HEK293 (cell line): ENCODE results near the gene PLA2G4E.

Experiments used
- TCF7L2 ChIP-seq: IDR thresholded peaks from 2 replicates; pipeline ENCODE4 v1.6.1; 2011; ENCODE audit warnings: low read depth, mild to moderate bottlenecking, inconsistent platforms, low read length, moderate library complexity, borderline replicate concordance
- ZNF146 ChIP-seq: fragments of 450-650 bp; formaldehyde crosslinking; IDR thresholded peaks from 2 replicates; pipeline ENCODE4 v1.5.1; 2016; ENCODE audit warnings: missing biosample characterization, missing genetic modification characterization
- ZNF350 ChIP-seq: fragments of 450-650 bp; formaldehyde crosslinking; IDR thresholded peaks from 2 replicates; pipeline ENCODE4 v1.5.0; 2017; ENCODE audit warnings: missing biosample characterization, mild to moderate bottlenecking, missing genetic modification characterization
- ZNF558 ChIP-seq: fragments of 450-650 bp; formaldehyde crosslinking; IDR thresholded peaks from 2 replicates; pipeline ENCODE4 v1.5.1; 2016; ENCODE audit warnings: missing biosample characterization, missing genetic modification characterization
- TF ChIP-seq, protein P1 (sequence below): IDR thresholded peaks from 2 replicates; pipeline ENCODE4 v1.6.1; 2011; ENCODE audit warnings: mild to moderate bottlenecking, low read depth, low read length, borderline replicate concordance
- TF ChIP-seq, protein P2 (sequence below): fragments of 450-650 bp; formaldehyde crosslinking; IDR thresholded peaks from 2 replicates; pipeline ENCODE4 v1.5.1; 2016; ENCODE audit warnings: missing biosample characterization, missing genetic modification characterization
- TF ChIP-seq, protein P3 (sequence below): fragments of 450-650 bp; formaldehyde crosslinking; IDR thresholded peaks from 2 replicates; pipeline ENCODE4 v1.5.1; 2016; ENCODE audit warnings: missing biosample characterization, missing genetic modification characterization

DNA sequence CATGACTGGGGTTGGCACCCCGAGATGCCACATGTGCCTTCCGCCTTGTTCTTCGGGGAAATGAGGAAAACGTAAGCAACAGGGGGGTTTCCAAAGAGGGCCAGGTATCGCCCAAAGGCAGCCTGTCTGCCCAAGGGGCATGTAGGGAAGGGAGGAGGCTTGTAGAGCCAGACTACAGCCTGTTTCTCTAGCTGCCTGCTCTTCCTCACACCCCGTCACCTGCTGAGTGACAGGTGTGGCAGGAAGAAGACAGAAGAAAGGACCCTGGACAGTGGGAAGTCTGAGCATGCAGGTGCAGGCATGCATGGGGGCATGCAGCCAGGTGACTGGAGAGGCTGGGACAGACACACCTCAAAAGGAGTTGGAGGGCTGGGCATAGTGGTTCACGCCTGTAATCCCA, 9.8 kb downstream of the PLA2G4E start:
- no peak for TF ChIP-seq ZNF146 (tag by site-specific recombination)
- TF ChIP-seq, protein P1, sequence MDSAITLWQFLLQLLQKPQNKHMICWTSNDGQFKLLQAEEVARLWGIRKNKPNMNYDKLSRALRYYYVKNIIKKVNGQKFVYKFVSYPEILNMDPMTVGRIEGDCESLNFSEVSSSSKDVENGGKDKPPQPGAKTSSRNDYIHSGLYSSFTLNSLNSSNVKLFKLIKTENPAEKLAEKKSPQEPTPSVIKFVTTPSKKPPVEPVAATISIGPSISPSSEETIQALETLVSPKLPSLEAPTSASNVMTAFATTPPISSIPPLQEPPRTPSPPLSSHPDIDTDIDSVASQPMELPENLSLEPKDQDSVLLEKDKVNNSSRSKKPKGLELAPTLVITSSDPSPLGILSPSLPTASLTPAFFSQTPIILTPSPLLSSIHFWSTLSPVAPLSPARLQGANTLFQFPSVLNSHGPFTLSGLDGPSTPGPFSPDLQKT, result no peak
- TF ChIP-seq, protein P2, sequence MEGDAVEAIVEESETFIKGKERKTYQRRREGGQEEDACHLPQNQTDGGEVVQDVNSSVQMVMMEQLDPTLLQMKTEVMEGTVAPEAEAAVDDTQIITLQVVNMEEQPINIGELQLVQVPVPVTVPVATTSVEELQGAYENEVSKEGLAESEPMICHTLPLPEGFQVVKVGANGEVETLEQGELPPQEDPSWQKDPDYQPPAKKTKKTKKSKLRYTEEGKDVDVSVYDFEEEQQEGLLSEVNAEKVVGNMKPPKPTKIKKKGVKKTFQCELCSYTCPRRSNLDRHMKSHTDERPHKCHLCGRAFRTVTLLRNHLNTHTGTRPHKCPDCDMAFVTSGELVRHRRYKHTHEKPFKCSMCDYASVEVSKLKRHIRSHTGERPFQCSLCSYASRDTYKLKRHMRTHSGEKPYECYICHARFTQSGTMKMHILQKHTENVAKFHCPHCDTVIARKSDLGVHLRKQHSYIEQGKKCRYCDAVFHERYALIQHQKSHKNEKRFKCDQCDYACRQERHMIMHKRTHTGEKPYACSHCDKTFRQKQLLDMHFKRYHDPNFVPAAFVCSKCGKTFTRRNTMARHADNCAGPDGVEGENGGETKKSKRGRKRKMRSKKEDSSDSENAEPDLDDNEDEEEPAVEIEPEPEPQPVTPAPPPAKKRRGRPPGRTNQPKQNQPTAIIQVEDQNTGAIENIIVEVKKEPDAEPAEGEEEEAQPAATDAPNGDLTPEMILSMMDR (tag by site-specific recombination), result no peak
- TF ChIP-seq ZNF558 (tag by site-specific recombination), result no peak
- no peak for TF ChIP-seq TCF7L2
- TF ChIP-seq ZNF350 (tag by site-specific recombination), result no peak
- TF ChIP-seq, protein P3, sequence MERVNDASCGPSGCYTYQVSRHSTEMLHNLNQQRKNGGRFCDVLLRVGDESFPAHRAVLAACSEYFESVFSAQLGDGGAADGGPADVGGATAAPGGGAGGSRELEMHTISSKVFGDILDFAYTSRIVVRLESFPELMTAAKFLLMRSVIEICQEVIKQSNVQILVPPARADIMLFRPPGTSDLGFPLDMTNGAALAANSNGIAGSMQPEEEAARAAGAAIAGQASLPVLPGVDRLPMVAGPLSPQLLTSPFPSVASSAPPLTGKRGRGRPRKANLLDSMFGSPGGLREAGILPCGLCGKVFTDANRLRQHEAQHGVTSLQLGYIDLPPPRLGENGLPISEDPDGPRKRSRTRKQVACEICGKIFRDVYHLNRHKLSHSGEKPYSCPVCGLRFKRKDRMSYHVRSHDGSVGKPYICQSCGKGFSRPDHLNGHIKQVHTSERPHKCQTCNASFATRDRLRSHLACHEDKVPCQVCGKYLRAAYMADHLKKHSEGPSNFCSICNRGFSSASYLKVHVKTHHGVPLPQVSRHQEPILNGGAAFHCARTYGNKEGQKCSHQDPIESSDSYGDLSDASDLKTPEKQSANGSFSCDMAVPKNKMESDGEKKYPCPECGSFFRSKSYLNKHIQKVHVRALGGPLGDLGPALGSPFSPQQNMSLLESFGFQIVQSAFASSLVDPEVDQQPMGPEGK (tag by site-specific recombination), result no peak
